A549 (cell line): ENCODE data around the gene ACAD8. TPM values are rescaled to one million over a fixed set of nuclear protein-coding genes. Genes with fewer than 3 reads are reported as not detected.

Experiments used
- ATAC-seq, 2 experiments: fragments of 200-7000 bp in 1 of 2; fragments of >200 bp in 1 of 2; cut with Nextera tagmentation in 1 of 2; cut with Tn5 transposase in 1 of 2; 3 replicates each; pipeline versions ENCODE4 v1.8.0 to v1.9.1; 2018 to 2020; ENCODE audit warnings: mild to moderate bottlenecking in 1 of 2, moderate library complexity in 1 of 2
- CTCF ChIA-PET: fragments of 300-600 bp; sonication (Branson Sonifier 250); formaldehyde crosslinking; extraction: SDS; loops from one replicate; lab custom pipeline; 2021; ENCODE audit warnings: antibody characterized with exemption, inconsistent platforms; lab: Yijun Ruan, JAX
- POLR2A ChIA-PET: fragments of 350-600 bp; formaldehyde crosslinking; extraction: SDS; loops from one replicate; lab custom pipeline; 2021; ENCODE audit warnings: antibody characterized with exemption, inconsistent platforms; lab: Yijun Ruan, JAX
- DNase-seq, 2 experiments: peaks; one replicate each; pipeline versions ENCODE4 v3.0.0 to v3.0.0-alpha.2; 2011 to 2016; ENCODE audit warnings: low read depth in 1 of 2, low spot score in 1 of 2
- FAIRE-seq: peaks from 2 replicates; lab custom pipeline; 2011; peaks lifted over from hg19 to GRCh38; lab: Jason Lieb, UNC
- H3K27ac ChIP-seq, 2 experiments: fragments of >200 bp; sonication (Bioruptor Twin); formaldehyde crosslinking; 3 replicates each; pipeline ENCODE4 v1.5.1; 2016 to 2017
- H3K4me1 ChIP-seq: fragments of >200 bp; sonication (Bioruptor Twin); formaldehyde crosslinking; 3 replicates; pipeline ENCODE4 v1.6.1; 2016
- H3K4me2 ChIP-seq: fragments of >200 bp; sonication (Bioruptor Twin); formaldehyde crosslinking; 3 replicates; pipeline ENCODE4 v1.6.1; 2016
- H3K4me3 ChIP-seq: fragments of >200 bp; sonication (Bioruptor Twin); formaldehyde crosslinking; 3 replicates; pipeline ENCODE4 v1.5.1; 2016
- H3K9me3 ChIP-seq: fragments of >200 bp; sonication (Bioruptor Twin); formaldehyde crosslinking; 3 replicates; pipeline ENCODE4 v1.6.1; 2016
- CBX2 ChIP-seq: fragments of 200-600 bp; sonication (generic); IDR thresholded peaks from 2 replicates; pipeline ENCODE4 v1.6.1; 2016; ENCODE audit warnings: low read depth, mild to moderate bottlenecking, borderline replicate concordance
- EHMT2 ChIP-seq: fragments of 200-600 bp; sonication (generic); IDR thresholded peaks from 2 replicates; pipeline ENCODE4 v1.6.1; 2016; ENCODE audit warnings: antibody characterized with exemption, low read depth, mild to moderate bottlenecking, moderate library complexity
- EP300 ChIP-seq, 2 experiments: fragments of >200 bp; sonication (Bioruptor Twin); formaldehyde crosslinking; IDR thresholded peaks; 2 replicates in 1 of 2; 3 replicates in 1 of 2; pipeline ENCODE4 v1.6.1; 2016 to 2017
- JUN ChIP-seq, 2 experiments: fragments of >200 bp; sonication (Bioruptor Twin); formaldehyde crosslinking; IDR thresholded peaks; 2 replicates in 1 of 2; 3 replicates in 1 of 2; pipeline ENCODE4 v1.6.1; 2016 to 2017
- JUNB ChIP-seq: fragments of >200 bp; sonication (Bioruptor Twin); formaldehyde crosslinking; IDR thresholded peaks from 2 replicates; pipeline ENCODE4 v1.6.1; 2016
- KDM1A ChIP-seq: fragments of 200-600 bp; sonication (generic); IDR thresholded peaks from 2 replicates; pipeline ENCODE4 v1.6.1; 2016; ENCODE audit warnings: low read depth, mild to moderate bottlenecking
- MAFK ChIP-seq: fragments of 450-650 bp; IDR thresholded peaks from 2 replicates; pipeline ENCODE4 v1.6.1; 2014; ENCODE audit not compliant: partially characterized antibody
- NFE2L2 ChIP-seq: fragments of 150-350 bp; conservative IDR thresholded peaks from 2 replicates; pipeline ENCODE4 v1.6.1; 2014; ENCODE audit warnings: low read length
- POLR2A ChIP-seq: IDR thresholded peaks from 2 replicates; pipeline ENCODE4 v1.6.1; 2012; ENCODE audit warnings: mild to moderate bottlenecking, low read length
- POLR2AphosphoS2 ChIP-seq: conservative IDR thresholded peaks from 2 replicates; pipeline ENCODE4 v1.6.1; 2012; ENCODE audit warnings: low read length, improper control_type of control experiment, inconsistent platforms
- RARB ChIP-seq: fragments of 250-450 bp; sonication (Bioruptor Pico); IDR thresholded peaks from 2 replicates; pipeline ENCODE4 v1.8.0; 2021; ENCODE audit warnings: mild to moderate bottlenecking, moderate library complexity
- RCOR1 ChIP-seq: fragments of 150-350 bp; IDR thresholded peaks from 2 replicates; pipeline ENCODE4 v1.6.1; 2014; ENCODE audit warnings: antibody characterized with exemption, low read length, low read depth
- SMC3 ChIP-seq: fragments of >200 bp; sonication (Bioruptor Twin); formaldehyde crosslinking; IDR thresholded peaks from 3 replicates; pipeline ENCODE4 v1.6.1; 2018; ENCODE audit warnings: inconsistent platforms
- TFCP2L1 ChIP-seq: fragments of 250-450 bp; sonication (Bioruptor Pico); IDR thresholded peaks from 2 replicates; pipeline ENCODE4 v1.5.0; 2021; ENCODE audit warnings: mild to moderate bottlenecking
- TP53 ChIP-seq: fragments of 250-450 bp; sonication (Bioruptor Pico); IDR thresholded peaks from 2 replicates; pipeline ENCODE4 v1.5.0; 2021; ENCODE audit warnings: mild to moderate bottlenecking, moderate library complexity
- ZFP36 ChIP-seq: fragments of 450-650 bp; IDR thresholded peaks from 2 replicates; pipeline ENCODE4 v1.6.1; 2014; ENCODE audit warnings: borderline replicate concordance; ENCODE audit not compliant: partially characterized antibody
- ZSCAN20 ChIP-seq: fragments of 250-450 bp; sonication (Bioruptor Pico); IDR thresholded peaks from 2 replicates; pipeline ENCODE4 v1.8.0; 2022; ENCODE audit warnings: mild to moderate bottlenecking, moderate library complexity
- WGBS: methylation state at CpG from one replicate; pipeline ENCODE4 v1.1.6; 2017; ENCODE audit errors: missing lambda C conversion rate; 5-methylcytosine and 5-hydroxymethylcytosine counted together
- polyA plus RNA-seq, 4 experiments: library from polyadenylated mRNA; depleted of rRNA in 3 of 4; stranded (reverse); fragments of >200 nt; fragmentation: RNase III in 1 of 4; extraction: RNeasy Plus Mini Kit Qiagen cat#74134 plus additional on column Dnase treatment in 1 of 4; gene quantifications; 2 replicates in 3 of 4; 3 replicates in 1 of 4; pipeline ENCODE4 v1.2.3, GENCODE V29; 2011 to 2017
- TF ChIP-seq, protein P1 (sequence below): fragments of 200-600 bp; sonication (generic); IDR thresholded peaks from 2 replicates; pipeline ENCODE4 v1.6.1; 2016; ENCODE audit warnings: antibody characterized with exemption, mild to moderate bottlenecking, moderate library complexity
- TF ChIP-seq, protein P2 (sequence below): fragments of 250-450 bp; sonication (Bioruptor Pico); IDR thresholded peaks from 2 replicates; pipeline ENCODE4 v1.5.0; 2021; ENCODE audit warnings: mild to moderate bottlenecking, moderate library complexity, borderline replicate concordance
- TF ChIP-seq, protein P3 (sequence below): fragments of 450-650 bp; IDR thresholded peaks from 2 replicates; pipeline ENCODE4 v1.6.1; 2014; ENCODE audit warnings: antibody characterized with exemption

Gene ACAD8
- polyA plus RNA-seq, 2 of the 4 experiments (the other 2 are of a cell fraction) = 13.5 to 16.9 TPM

DNA sequence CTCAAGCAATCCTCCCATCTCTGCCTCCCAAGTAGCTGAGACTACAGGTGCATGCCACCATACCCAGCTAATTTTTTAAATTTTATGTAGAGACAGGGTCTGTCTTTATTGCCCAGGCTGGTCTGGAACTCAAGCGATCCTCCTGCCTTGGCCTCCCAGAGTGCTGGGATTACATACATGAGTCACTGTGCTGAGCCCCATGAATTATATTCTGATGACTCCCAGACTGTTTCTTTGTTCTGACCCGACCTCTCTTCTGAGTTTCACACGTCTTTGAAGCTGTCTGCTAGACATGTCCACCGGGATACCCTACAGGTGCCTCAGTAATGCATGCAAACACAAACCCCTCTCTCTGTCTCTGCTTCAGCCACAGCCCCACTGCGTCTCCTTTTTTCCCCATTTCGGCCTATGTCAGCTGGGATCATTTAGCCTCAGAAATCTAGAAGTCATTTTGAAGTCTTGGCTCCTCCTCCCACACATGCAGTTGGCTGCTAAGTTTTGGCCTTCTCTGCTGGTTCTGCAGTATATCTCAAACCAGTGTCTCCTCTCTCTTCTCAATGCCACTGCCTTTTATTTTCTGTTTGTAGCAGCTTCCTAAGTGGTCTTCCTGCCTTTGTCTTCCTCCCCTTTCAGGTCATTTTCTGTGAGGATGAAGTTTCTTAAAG is 24.1 kb upstream of the ACAD8 start:
- DNase-seq (no peak), FAIRE-seq (no peak), ATAC-seq (no peak)
- Histone ChIP-seq H3K27ac (no peak overlapping the region), H3K4me3 (no peak overlapping the region), H3K4me2 (no peak overlapping the region), H3K9me3 (no peaks in the 10 kb centered on the region), H3K4me1 (peaks cover 8% of the 10 kb centered on the region; the same call in 1 of the 3 replicates)
- TF ChIP-seq, protein P1, sequence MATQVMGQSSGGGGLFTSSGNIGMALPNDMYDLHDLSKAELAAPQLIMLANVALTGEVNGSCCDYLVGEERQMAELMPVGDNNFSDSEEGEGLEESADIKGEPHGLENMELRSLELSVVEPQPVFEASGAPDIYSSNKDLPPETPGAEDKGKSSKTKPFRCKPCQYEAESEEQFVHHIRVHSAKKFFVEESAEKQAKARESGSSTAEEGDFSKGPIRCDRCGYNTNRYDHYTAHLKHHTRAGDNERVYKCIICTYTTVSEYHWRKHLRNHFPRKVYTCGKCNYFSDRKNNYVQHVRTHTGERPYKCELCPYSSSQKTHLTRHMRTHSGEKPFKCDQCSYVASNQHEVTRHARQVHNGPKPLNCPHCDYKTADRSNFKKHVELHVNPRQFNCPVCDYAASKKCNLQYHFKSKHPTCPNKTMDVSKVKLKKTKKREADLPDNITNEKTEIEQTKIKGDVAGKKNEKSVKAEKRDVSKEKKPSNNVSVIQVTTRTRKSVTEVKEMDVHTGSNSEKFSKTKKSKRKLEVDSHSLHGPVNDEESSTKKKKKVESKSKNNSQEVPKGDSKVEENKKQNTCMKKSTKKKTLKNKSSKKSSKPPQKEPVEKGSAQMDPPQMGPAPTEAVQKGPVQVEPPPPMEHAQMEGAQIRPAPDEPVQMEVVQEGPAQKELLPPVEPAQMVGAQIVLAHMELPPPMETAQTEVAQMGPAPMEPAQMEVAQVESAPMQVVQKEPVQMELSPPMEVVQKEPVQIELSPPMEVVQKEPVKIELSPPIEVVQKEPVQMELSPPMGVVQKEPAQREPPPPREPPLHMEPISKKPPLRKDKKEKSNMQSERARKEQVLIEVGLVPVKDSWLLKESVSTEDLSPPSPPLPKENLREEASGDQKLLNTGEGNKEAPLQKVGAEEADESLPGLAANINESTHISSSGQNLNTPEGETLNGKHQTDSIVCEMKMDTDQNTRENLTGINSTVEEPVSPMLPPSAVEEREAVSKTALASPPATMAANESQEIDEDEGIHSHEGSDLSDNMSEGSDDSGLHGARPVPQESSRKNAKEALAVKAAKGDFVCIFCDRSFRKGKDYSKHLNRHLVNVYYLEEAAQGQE = no peak
- TF ChIP-seq RARB = no peak
- TF ChIP-seq, protein P2, sequence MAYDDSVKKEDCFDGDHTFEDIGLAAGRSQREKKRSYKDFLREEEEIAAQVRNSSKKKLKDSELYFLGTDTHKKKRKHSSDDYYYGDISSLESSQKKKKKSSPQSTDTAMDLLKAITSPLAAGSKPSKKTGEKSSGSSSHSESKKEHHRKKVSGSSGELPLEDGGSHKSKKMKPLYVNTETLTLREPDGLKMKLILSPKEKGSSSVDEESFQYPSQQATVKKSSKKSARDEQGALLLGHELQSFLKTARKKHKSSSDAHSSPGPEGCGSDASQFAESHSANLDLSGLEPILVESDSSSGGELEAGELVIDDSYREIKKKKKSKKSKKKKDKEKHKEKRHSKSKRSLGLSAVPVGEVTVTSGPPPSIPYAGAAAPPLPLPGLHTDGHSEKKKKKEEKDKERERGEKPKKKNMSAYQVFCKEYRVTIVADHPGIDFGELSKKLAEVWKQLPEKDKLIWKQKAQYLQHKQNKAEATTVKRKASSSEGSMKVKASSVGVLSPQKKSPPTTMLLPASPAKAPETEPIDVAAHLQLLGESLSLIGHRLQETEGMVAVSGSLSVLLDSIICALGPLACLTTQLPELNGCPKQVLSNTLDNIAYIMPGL (CRISPR knock-in tag) = no peak
- TF ChIP-seq MAFK = no peak
- no peak for TF ChIP-seq JUNB
- TF ChIP-seq POLR2AphosphoS2 = no peak
- no peak for TF ChIP-seq KDM1A
- TF ChIP-seq ZSCAN20 (CRISPR knock-in tag) = no peak
- ChIA-PET CTCF (interaction anchor here (1.6 kb wide), 1 partner anchor 33 kb away, joined by 4 read pairs; no protein-coding TSS in a partner anchor), POLR2A (no interaction called here)
- 65% methylated on average over 6 of the region's 6 CpGs for WGBS

DNA sequence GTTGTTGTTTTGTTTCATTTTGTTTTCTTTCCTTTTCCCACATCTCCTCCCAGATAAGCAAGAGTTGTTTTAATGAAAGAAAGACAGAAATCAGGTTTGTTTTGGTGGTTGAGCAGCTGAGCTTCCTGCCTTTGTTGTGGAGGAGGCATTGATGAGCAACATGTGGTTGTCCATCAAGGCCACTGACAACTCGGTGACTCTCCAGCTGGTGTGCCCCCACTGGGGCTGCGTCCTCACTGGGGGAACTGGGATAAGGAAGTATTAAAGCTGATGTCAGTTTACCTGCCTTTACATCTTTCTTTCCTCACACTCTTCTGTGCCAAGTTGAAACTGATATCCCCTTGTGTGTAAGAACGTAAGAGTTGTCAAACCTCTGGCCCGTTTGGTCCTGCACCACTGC is 23.0 kb upstream of the ACAD8 start:
- CTCF ChIA-PET = no interaction called here
- Histone ChIP-seq H3K4me2 (no peak overlapping the region), H3K9me3 (no peaks in the 10 kb centered on the region), H3K4me3 (no peak overlapping the region), H3K27ac (no peak overlapping the region), H3K4me1 (peaks cover 8% of the 10 kb centered on the region; the same call in 1 of the 3 replicates)
- POLR2A ChIA-PET = no interaction called here
- TF ChIP-seq TFCP2L1 (CRISPR knock-in tag) (no peak), TP53 (CRISPR knock-in tag) (no peak), SMC3 (no peak), JUN (IDR thresholded peaks at IDR 0.05) (no peak), CBX2 (no peak), POLR2A (no peak), ZFP36 (no peak), NFE2L2 (no peak), RCOR1 (no peak), EHMT2 (no peak), EP300 (IDR thresholded peaks at IDR 0.05) (no peak), MAFK (no peak)
- TF ChIP-seq, protein P3, sequence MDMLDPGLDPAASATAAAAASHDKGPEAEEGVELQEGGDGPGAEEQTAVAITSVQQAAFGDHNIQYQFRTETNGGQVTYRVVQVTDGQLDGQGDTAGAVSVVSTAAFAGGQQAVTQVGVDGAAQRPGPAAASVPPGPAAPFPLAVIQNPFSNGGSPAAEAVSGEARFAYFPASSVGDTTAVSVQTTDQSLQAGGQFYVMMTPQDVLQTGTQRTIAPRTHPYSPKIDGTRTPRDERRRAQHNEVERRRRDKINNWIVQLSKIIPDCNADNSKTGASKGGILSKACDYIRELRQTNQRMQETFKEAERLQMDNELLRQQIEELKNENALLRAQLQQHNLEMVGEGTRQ = no peak
- ATAC-seq (no peak), DNase-seq (no peak), FAIRE-seq (no peak)
- WGBS = 91% methylated on average over 4 of the region's 4 CpGs
